OCI-LY3 (cell line): ENCODE results near the gene HAUS1.
"Not testable (repeated sequence)": the region's sequence is repeated elsewhere in the genome, so short reads cannot be mapped to it uniquely, and the experiment has no call there.

Experiments used
- H2AFZ ChIP-seq: fragments of 200-600, 300-600 bp; shearing (Covaris generic); 2 replicates; pipeline ENCODE4 v1.6.0; 2014; ENCODE audit warnings: antibody characterized with exemption, low read depth, low read length
- H3K27ac ChIP-seq: fragments of 200-600, 300-600 bp; sonication (generic); 2 replicates; pipeline ENCODE4 v1.5.1; 2014; ENCODE audit warnings: mild to moderate bottlenecking, low read length, moderate library complexity, mixed read lengths
- H3K27me3 ChIP-seq: fragments of 200-600, 300-600 bp; sonication (generic); 2 replicates; pipeline ENCODE4 v1.6.1; 2014; ENCODE audit warnings: low read depth, low read length, mixed read lengths
- H3K36me3 ChIP-seq: fragments of 200-600, 300-600 bp; sonication (generic); replicated peaks from 2 replicates; pipeline ENCODE3; 2014; ENCODE audit warnings: low read depth, low read length, mixed read lengths
- H3K4me1 ChIP-seq: fragments of 300-600, 200-600 bp; sonication (generic); 2 replicates; pipeline ENCODE4 v1.6.1; 2014; ENCODE audit warnings: low read length, mixed read lengths
- H3K4me2 ChIP-seq: fragments of 200-600, 300-600 bp; sonication (generic); 2 replicates; pipeline ENCODE4 v1.6.1; 2014; ENCODE audit warnings: low read length, mixed read lengths
- H3K4me3 ChIP-seq: fragments of 300-600, 200-600 bp; sonication (generic); 2 replicates; pipeline ENCODE4 v1.5.1; 2014; ENCODE audit warnings: antibody characterized with exemption, mild to moderate bottlenecking, low read length, moderate library complexity
- H3K79me2 ChIP-seq: fragments of 300-600, 200-600 bp; shearing (Covaris generic); 2 replicates; pipeline ENCODE4 v1.6.1; 2014; ENCODE audit warnings: mild to moderate bottlenecking, low read length, mixed read lengths
- H3K9ac ChIP-seq: fragments of 300-600, 200-600 bp; shearing (Covaris generic); 2 replicates; pipeline ENCODE4 v1.6.0; 2014; ENCODE audit warnings: mild to moderate bottlenecking, low read length, moderate library complexity
- H3K9me3 ChIP-seq: fragments of 200-600, 300-600 bp; shearing (Covaris generic); 2 replicates; pipeline ENCODE4 v1.6.1; 2014; ENCODE audit warnings: low read length, mixed read lengths; ENCODE audit not compliant: insufficient read depth
- H4K20me1 ChIP-seq: fragments of 200-600, 300-600 bp; sonication (generic); 2 replicates; pipeline ENCODE4 v1.6.1; 2016; ENCODE audit warnings: low read length, mixed read lengths; ENCODE audit not compliant: insufficient read depth
- CTCF ChIP-seq: fragments of 200-600, 300-600 bp; sonication (generic); IDR thresholded peaks from 2 replicates; pipeline ENCODE4 v1.5.1; 2014; ENCODE audit warnings: antibody characterized with exemption, low read length, low read depth
- EZH2phosphoT487 ChIP-seq: fragments of 200-600 bp; shearing (Covaris generic); IDR thresholded peaks from 2 replicates; pipeline ENCODE4 v1.6.1; 2018; ENCODE audit warnings: antibody characterized with exemption, mixed run types, low read depth

HAUS1 gene

DNA sequence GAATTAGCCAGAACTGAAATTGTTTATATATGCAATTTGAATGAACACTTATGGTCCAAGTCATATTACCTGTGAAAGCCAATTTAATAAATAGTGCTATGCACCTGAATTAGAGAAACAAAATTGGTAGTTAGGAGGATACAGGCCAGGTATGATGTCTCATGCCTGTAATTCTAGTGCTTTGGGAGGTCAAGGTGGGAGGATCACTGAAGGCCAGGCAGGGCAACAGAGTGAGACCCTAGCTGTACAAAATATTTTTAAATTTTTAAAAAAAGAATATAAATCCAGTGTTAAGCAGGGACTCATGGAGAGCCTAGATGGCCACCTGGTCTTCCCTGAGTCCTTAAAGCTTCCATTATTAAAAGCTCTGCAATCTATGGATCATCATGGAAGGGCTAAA is 24.8 kb upstream of the HAUS1 start:
- H3K36me3 ChIP-seq = peaks cover 63% of the 10 kb centered on the region

GRCh38 chr18:46080156-46080555 is 24.0 kb upstream of the HAUS1 start:
- no peak overlapping the region for H3K9ac ChIP-seq
- H3K9me3 ChIP-seq = no peaks in the 10 kb centered on the region
- no peak overlapping the region for H2AFZ ChIP-seq
- H3K27me3 ChIP-seq = no peaks in the 10 kb centered on the region
- H3K79me2 ChIP-seq = no peaks in the 10 kb centered on the region
- peaks cover 71% of the 10 kb centered on the region for H3K36me3 ChIP-seq
- H3K4me2 ChIP-seq = no peak overlapping the region
- no peak for TF ChIP-seq CTCF
- no peak for TF ChIP-seq EZH2phosphoT487
- no peaks in the 10 kb centered on the region for H3K4me1 ChIP-seq
- H3K27ac ChIP-seq = no peak overlapping the region
- no peak overlapping the region for H3K4me3 ChIP-seq
- 0 out of 2 replicates have a peak, but pooled peaks cover 3% of the 10 kb centered on the region for H4K20me1 ChIP-seq

More for the DNA sequence above, 24.8 kb upstream of the HAUS1 start:
- Histone ChIP-seq H3K27me3 (no peaks in the 10 kb centered on the region), H3K9ac (no peak overlapping the region), H3K79me2 (no peaks in the 10 kb centered on the region), H3K9me3 (no peaks in the 10 kb centered on the region), H3K4me3 (no peak overlapping the region), H2AFZ (no peak overlapping the region), H3K4me2 (no peak overlapping the region), H4K20me1 (0 out of 2 replicates have a peak, but pooled peaks cover 3% of the 10 kb centered on the region), H3K4me1 (no peaks in the 10 kb centered on the region), H3K27ac (no peak overlapping the region)
- no peak for TF ChIP-seq CTCF
- TF ChIP-seq EZH2phosphoT487 = no peak

DNA sequence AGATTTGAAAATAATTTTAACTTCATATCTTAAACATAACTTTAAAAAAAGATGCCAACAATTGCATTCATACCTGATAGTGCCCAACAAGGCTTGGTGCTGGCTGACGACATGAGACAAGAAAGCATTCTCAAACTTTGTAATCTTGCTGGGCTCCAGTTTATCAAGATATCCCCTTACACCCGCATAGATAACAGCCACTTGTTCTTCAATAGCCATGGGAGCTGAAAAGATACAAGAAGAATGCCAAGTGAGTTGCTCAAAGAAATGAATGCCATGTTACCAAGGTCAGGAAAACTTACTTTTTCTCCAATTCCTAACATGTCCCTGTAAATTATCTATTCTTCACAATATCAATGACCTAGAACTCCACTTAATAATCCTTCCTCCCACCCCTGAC is 19.8 kb upstream of the HAUS1 start:
- Histone ChIP-seq H3K9me3 (no peaks in the 10 kb centered on the region), H3K36me3 (peaks cover 78% of the 10 kb centered on the region), H4K20me1 (0 out of 2 replicates have a peak, but pooled peaks cover 3% of the 10 kb centered on the region)

DNA sequence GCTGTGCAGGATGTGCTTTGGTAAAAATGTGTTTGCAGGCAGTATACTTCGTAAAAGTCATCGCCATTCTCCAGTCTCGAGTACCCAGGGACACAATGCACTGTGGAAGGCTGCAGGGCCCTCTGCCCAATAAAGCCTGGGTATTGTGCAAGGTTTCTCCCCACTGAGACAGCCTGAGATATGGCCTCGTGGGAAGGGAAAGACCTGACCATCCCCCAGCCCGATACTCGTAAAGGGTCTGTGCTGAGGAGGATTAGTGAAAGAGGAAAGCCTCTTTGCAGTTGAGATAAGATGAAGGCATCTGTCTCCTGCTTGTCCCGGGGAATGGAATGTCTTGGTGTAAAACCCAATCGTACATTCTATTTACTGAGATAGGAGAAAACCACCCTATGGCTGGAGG is 15.7 kb upstream of the HAUS1 start:
- H3K27me3 ChIP-seq, H3K4me2 ChIP-seq, H3K9ac ChIP-seq, H2AFZ ChIP-seq, H4K20me1 ChIP-seq, H3K9me3 ChIP-seq, H3K4me3 ChIP-seq, H3K4me1 ChIP-seq, H3K27ac ChIP-seq: not testable (repeated sequence)
- Histone ChIP-seq H3K36me3 (peaks cover 82% of the 10 kb centered on the region), H3K79me2 (peaks cover 40% of the 10 kb centered on the region)

More for the DNA sequence above, 19.8 kb upstream of the HAUS1 start:
- no peak overlapping the region for H3K27ac ChIP-seq
- no peak overlapping the region for H2AFZ ChIP-seq
- H3K27me3 ChIP-seq = no peaks in the 10 kb centered on the region
- H3K79me2 ChIP-seq = peaks cover 1% of the 10 kb centered on the region
- no peak overlapping the region for H3K4me2 ChIP-seq
- H3K9ac ChIP-seq = no peak overlapping the region
- TF ChIP-seq CTCF = no peak
- no peaks in the 10 kb centered on the region for H3K4me1 ChIP-seq
- H3K4me3 ChIP-seq = no peak overlapping the region

GRCh38 chr18:46095532-46095931 is 8.7 kb upstream of the HAUS1 start:
- 0 out of 2 replicates have a peak, but pooled peaks cover 7% of the 10 kb centered on the region for H4K20me1 ChIP-seq
- TF ChIP-seq EZH2phosphoT487 = no peak
- TF ChIP-seq CTCF = no peak
- H3K27me3 ChIP-seq = no peaks in the 10 kb centered on the region
- H3K4me3 ChIP-seq = no peak overlapping the region
- H3K4me2 ChIP-seq = no peak overlapping the region
- H3K36me3 ChIP-seq = peaks cover 36% of the 10 kb centered on the region
- no peak overlapping the region for H3K27ac ChIP-seq
- peaks cover 80% of the 10 kb centered on the region for H3K79me2 ChIP-seq
- no peak overlapping the region for H3K9ac ChIP-seq
- H3K9me3 ChIP-seq = no peaks in the 10 kb centered on the region
- H2AFZ ChIP-seq = no peak overlapping the region
- H3K4me1 ChIP-seq = peaks cover 10% of the 10 kb centered on the region
